H1 (cell line): Measurements from ENCODE around the gene GCAT.

Source experiments
- CTCF ChIP-seq, 3 experiments: IDR thresholded peaks; 1 replicate in 2 of 3; 2 replicates in 1 of 3; pipeline versions ENCODE4 v1.5.1 to v1.6.1; 2011; ENCODE audit warnings: low read length in 3 of 3, mild to moderate bottlenecking in 3 of 3, inconsistent platforms in 2 of 3, low read depth in 1 of 3, moderate library complexity in 1 of 3; ENCODE audit not compliant: insufficient read depth in 1 of 3; ENCODE audit errors: control extremely low read depth in 1 of 3
- EP300 ChIP-seq, 2 experiments: IDR thresholded peaks; 1 replicate in 1 of 2; 2 replicates in 1 of 2; pipeline ENCODE4 v1.6.1; 2011 to 2012; ENCODE audit warnings: low read depth in 2 of 2, low read length in 2 of 2, mild to moderate bottlenecking in 2 of 2, borderline replicate concordance in 1 of 2, inconsistent platforms in 1 of 2, moderate library complexity in 1 of 2
- HDAC6 ChIP-seq: IDR thresholded peaks from one replicate; pipeline ENCODE4 v1.7.1; 2012; ENCODE audit warnings: low read depth, mild to moderate bottlenecking, inconsistent platforms, low read length, moderate library complexity
- MAX ChIP-seq: IDR thresholded peaks from 2 replicates; pipeline ENCODE4 v1.6.1; 2012; ENCODE audit warnings: inconsistent platforms
- RXRA ChIP-seq: IDR thresholded peaks from 2 replicates; pipeline ENCODE4 v1.6.1; 2011; ENCODE audit warnings: low read depth, mild to moderate bottlenecking, low read length, moderate library complexity; ENCODE audit not compliant: insufficient read depth

- no peak for TF ChIP-seq EP300 (IDR thresholded peaks at IDR 0.05; ENCODE audit: borderline replicate concordance in 1 of 2, low read depth in 2 of 2, low read length in 2 of 2)
- no peak for TF ChIP-seq CTCF (IDR thresholded peaks at IDR 0.05; ENCODE audit: control extremely low read depth in 1 of 3, insufficient read depth in 1 of 3, low read depth in 1 of 3, low read length in 3 of 3)
- TF ChIP-seq RXRA: no peak
- TF ChIP-seq MAX: no peak
- no peak for TF ChIP-seq HDAC6
Measured at GRCh38 chr22:37792494-37792893, 15.2 kb upstream of the GCAT start.
